ENCODE measurements around the gene CCL8.

CCL8 gene

GRCh38 chr17:34370997-34371395 lies 51.8 kb downstream of the CCL8 start:
- H3K4me3 ChIP-seq (ENCODE audit: insufficient read length, low read depth) = no peak overlapping the region

More at GRCh38 chr17:34370997-34371395, 51.8 kb downstream of the CCL8 start:
- no peaks in the 10 kb centered on the region for H3K27me3 ChIP-seq (ENCODE audit: insufficient read depth, insufficient read length)
- TF ChIP-seq ZNF274 (IDR thresholded peaks at IDR 0.05; ENCODE audit: low read depth, low read length) (no peak), SUZ12 (IDR thresholded peaks at IDR 0.05; ENCODE audit: extremely low read depth, insufficient read depth, insufficient read length) (no peak), YY1 (IDR thresholded peaks at IDR 0.05; ENCODE audit: insufficient read depth, insufficient read length) (no peak)
- DNase-seq (ENCODE audit: low read depth, low spot score) = no peak
- H3K4me1 ChIP-seq (ENCODE audit: insufficient read depth, insufficient read length) = peaks cover 2% of the 10 kb centered on the region
- H3K9ac ChIP-seq (ENCODE audit: insufficient read length, low read depth) = no peak overlapping the region
- no peaks in the 10 kb centered on the region for H3K9me3 ChIP-seq (ENCODE audit: insufficient read depth, low read length)
- no peaks in the 10 kb centered on the region for H3K36me3 ChIP-seq (ENCODE audit: insufficient read depth, insufficient read length, low read length)

Measured in NT2/D1 (cell line).